ENCODE results near the gene ADAMTS9.

DNA sequence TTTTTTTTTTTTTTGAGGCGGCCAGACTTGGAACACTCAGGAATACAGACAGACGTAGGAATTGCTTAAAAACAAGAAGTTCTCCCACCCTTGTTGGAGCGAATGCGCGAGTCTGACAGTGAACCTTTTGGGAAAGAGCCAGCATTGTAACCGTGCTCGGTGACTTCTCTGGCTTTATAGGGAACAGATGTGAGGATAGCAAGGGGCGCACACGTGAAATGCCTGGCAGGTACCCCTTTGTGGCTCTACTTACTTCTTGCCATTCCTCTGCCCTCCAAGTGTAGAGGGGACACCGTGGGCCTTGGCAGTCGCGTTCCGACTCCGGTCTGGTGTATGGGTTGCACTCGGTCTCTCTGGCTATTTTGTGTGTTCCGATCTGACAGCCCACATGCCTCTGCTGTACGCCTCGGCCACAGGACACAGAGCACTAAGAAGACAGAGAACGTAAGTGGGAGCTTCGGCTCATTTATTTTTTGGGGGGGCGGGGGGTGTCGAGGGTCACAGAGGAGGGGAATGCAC lies 126.4 kb downstream of the ADAMTS9 start:
- TF ChIP-seq, protein P1, sequence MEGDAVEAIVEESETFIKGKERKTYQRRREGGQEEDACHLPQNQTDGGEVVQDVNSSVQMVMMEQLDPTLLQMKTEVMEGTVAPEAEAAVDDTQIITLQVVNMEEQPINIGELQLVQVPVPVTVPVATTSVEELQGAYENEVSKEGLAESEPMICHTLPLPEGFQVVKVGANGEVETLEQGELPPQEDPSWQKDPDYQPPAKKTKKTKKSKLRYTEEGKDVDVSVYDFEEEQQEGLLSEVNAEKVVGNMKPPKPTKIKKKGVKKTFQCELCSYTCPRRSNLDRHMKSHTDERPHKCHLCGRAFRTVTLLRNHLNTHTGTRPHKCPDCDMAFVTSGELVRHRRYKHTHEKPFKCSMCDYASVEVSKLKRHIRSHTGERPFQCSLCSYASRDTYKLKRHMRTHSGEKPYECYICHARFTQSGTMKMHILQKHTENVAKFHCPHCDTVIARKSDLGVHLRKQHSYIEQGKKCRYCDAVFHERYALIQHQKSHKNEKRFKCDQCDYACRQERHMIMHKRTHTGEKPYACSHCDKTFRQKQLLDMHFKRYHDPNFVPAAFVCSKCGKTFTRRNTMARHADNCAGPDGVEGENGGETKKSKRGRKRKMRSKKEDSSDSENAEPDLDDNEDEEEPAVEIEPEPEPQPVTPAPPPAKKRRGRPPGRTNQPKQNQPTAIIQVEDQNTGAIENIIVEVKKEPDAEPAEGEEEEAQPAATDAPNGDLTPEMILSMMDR (IDR thresholded peaks at IDR 0.05), result no peak
- TF ChIP-seq POLR2AphosphoS5 (IDR thresholded peaks at IDR 0.05) (no peak), POLR2A (IDR thresholded peaks at IDR 0.05) (no peak)
